Loucy (cell line): ENCODE data around the gene TRMT112.

Experiments
- H2AFZ ChIP-seq: fragments of 200-600 bp; sonication (generic); 2 replicates; pipeline ENCODE4 v1.6.0; 2016; ENCODE audit warnings: antibody characterized with exemption, mild to moderate bottlenecking, low read length, moderate library complexity
- H3F3A ChIP-seq: fragments of 200-600 bp; 2 replicates; pipeline ENCODE4 v1.6.0; 2016; ENCODE audit warnings: antibody characterized with exemption, low read depth, mild to moderate bottlenecking
- H3K27me3 ChIP-seq: fragments of 200-600 bp; sonication (generic); 2 replicates; pipeline ENCODE4 v1.6.1; 2014; ENCODE audit warnings: low read length, mild to moderate bottlenecking; ENCODE audit not compliant: insufficient read depth, poor library complexity, severe bottlenecking
- H3K36me3 ChIP-seq: fragments of 200-600 bp; sonication (generic); 2 replicates; pipeline ENCODE4 v1.6.1; 2016; ENCODE audit warnings: low read length; ENCODE audit not compliant: insufficient read depth
- H3K4me1 ChIP-seq: fragments of 200-600 bp; sonication (generic); 2 replicates; pipeline ENCODE4 v1.5.1; 2014; ENCODE audit warnings: low read length, mild to moderate bottlenecking; ENCODE audit not compliant: insufficient read depth, poor library complexity, severe bottlenecking
- H3K4me2 ChIP-seq: fragments of 200-600 bp; sonication (generic); 2 replicates; pipeline ENCODE4 v1.6.0; 2014; ENCODE audit warnings: antibody characterized with exemption, low read length, low read depth, mild to moderate bottlenecking; ENCODE audit not compliant: poor library complexity, severe bottlenecking
- H3K4me3 ChIP-seq: fragments of 200-600 bp; sonication (generic); 2 replicates; pipeline ENCODE4 v1.5.1; 2014; ENCODE audit warnings: low read length, mild to moderate bottlenecking, mixed read lengths; ENCODE audit not compliant: poor library complexity, severe bottlenecking
- H3K79me2 ChIP-seq: fragments of 200-600 bp; sonication (generic); 2 replicates; pipeline ENCODE4 v1.6.1; 2014; ENCODE audit warnings: low read length; ENCODE audit not compliant: insufficient read depth
- H3K9ac ChIP-seq: fragments of 200-600 bp; sonication (generic); 2 replicates; pipeline ENCODE4 v1.6.0; 2014; ENCODE audit warnings: mild to moderate bottlenecking, low read depth, low read length, moderate library complexity; ENCODE audit not compliant: poor library complexity, severe bottlenecking
- H3K9me2 ChIP-seq: fragments of 200-600 bp; sonication (generic); replicated peaks from 2 replicates; pipeline ENCODE4 v1.6.1; 2016; ENCODE audit warnings: low read depth, low read length, mixed read lengths
- H3K9me3 ChIP-seq: fragments of 200-600 bp; sonication (generic); 2 replicates; pipeline ENCODE4 v1.6.1; 2014; ENCODE audit warnings: mild to moderate bottlenecking, antibody characterized with exemption, low read length, low read depth; ENCODE audit not compliant: insufficient read depth
- H4K20me1 ChIP-seq: fragments of 200-600 bp; sonication (generic); 2 replicates; pipeline ENCODE4 v1.6.0; 2014; ENCODE audit warnings: antibody characterized with exemption, low read length, mild to moderate bottlenecking; ENCODE audit not compliant: insufficient read depth, poor library complexity, severe bottlenecking
- EZH2phosphoT487 ChIP-seq: fragments of 200-600 bp; IDR thresholded peaks from 2 replicates; pipeline ENCODE4 v1.6.1; 2018; ENCODE audit warnings: antibody characterized with exemption, mild to moderate bottlenecking, moderate library complexity, borderline replicate concordance
- TF ChIP-seq, protein P1 (sequence below): fragments of 200-600 bp; sonication (generic); conservative IDR thresholded peaks from 2 replicates; pipeline ENCODE4 v1.5.1; 2014; ENCODE audit warnings: mild to moderate bottlenecking, antibody characterized with exemption, low read length

TRMT112 gene

DNA sequence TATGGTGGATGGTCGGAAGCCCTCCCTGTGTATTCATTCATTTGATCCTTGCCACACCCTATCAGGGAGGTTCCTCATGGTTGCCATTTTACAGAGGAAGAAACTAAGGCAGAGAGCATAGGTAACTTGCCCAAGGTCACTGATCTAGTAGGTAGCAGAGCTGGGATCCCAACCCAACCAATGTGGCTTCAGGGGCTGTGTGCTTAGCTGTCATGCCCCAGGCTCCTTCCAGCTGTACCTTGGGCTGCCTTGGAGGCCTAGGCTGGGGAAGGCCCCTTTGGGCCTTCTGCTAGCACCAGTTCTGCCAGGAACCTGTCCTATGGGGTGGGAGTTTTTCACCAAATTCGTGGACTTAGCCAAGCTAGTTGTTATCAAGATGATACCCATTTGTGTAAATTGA, 41.5 kb downstream of the TRMT112 start:
- no peaks in the 10 kb centered on the region; the same call in 1 of the 2 replicates for H3K79me2 ChIP-seq
- no peaks in the 10 kb centered on the region for H3K9me3 ChIP-seq
- H2AFZ ChIP-seq: no peak overlapping the region
- no peaks in the 10 kb centered on the region for H3K9me2 ChIP-seq
- H3K4me3 ChIP-seq: no peak overlapping the region
- no peaks in the 10 kb centered on the region for H3K36me3 ChIP-seq
- no peaks in the 10 kb centered on the region for H3F3A ChIP-seq
- peaks cover 14% of the 10 kb centered on the region for H3K4me1 ChIP-seq
- TF ChIP-seq EZH2phosphoT487: no peak
- TF ChIP-seq, protein P1, sequence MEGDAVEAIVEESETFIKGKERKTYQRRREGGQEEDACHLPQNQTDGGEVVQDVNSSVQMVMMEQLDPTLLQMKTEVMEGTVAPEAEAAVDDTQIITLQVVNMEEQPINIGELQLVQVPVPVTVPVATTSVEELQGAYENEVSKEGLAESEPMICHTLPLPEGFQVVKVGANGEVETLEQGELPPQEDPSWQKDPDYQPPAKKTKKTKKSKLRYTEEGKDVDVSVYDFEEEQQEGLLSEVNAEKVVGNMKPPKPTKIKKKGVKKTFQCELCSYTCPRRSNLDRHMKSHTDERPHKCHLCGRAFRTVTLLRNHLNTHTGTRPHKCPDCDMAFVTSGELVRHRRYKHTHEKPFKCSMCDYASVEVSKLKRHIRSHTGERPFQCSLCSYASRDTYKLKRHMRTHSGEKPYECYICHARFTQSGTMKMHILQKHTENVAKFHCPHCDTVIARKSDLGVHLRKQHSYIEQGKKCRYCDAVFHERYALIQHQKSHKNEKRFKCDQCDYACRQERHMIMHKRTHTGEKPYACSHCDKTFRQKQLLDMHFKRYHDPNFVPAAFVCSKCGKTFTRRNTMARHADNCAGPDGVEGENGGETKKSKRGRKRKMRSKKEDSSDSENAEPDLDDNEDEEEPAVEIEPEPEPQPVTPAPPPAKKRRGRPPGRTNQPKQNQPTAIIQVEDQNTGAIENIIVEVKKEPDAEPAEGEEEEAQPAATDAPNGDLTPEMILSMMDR: no peak
- no peak overlapping the region for H3K4me2 ChIP-seq
- no peaks in the 10 kb centered on the region for H4K20me1 ChIP-seq
- no peaks in the 10 kb centered on the region for H3K27me3 ChIP-seq
- no peak overlapping the region for H3K9ac ChIP-seq

DNA sequence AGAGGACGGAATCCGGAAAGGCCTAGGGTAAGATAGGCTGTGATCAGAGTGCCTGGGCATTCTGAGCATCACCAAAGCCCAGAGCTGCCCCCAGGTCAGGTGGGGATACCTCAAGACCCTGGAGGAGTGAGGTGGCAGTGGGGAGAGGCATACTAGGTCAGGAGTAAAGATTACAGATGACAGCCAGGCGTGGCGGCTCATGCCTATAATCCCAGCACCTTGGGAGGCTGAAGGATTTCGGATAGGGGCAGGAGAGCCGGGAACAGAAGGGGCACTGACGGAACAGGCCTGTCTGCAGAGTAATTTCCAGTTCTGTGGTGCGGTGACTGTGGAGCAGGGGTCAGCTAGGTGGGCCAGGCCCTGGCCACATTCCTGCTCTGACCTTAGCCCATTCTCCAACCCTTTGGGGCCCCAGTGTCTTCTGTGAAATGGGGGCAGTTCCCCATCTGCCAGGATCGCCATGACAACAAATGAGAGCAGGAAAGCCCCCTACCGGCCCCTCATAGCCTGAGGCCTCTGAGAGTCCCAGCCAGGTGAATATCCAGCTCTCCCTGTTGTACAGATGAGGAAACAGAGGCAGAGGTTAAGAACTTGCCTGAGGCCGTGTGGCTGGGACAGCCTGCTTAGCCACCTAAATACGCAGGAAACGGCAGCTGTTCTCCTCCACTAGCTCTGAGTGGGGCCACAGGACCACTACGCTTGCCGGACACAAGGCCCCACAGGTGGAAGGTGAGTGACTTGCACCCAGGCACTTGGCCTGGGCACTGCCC, 42.1 kb downstream of the TRMT112 start:
- no peaks in the 10 kb centered on the region for H4K20me1 ChIP-seq
- TF ChIP-seq, protein P1: no peak
- TF ChIP-seq EZH2phosphoT487: no peak
- H3K9me3 ChIP-seq: no peaks in the 10 kb centered on the region
- H3K9ac ChIP-seq: no peak overlapping the region
- no peak overlapping the region for H2AFZ ChIP-seq
- no peaks in the 10 kb centered on the region; the same call in 1 of the 2 replicates for H3K79me2 ChIP-seq
- H3K4me1 ChIP-seq: peaks cover 14% of the 10 kb centered on the region
- no peak overlapping the region for H3K4me3 ChIP-seq
- H3K9me2 ChIP-seq: no peaks in the 10 kb centered on the region
- H3K4me2 ChIP-seq: no peak overlapping the region
- no peaks in the 10 kb centered on the region for H3F3A ChIP-seq
- H3K27me3 ChIP-seq: no peaks in the 10 kb centered on the region
- no peaks in the 10 kb centered on the region for H3K36me3 ChIP-seq

DNA sequence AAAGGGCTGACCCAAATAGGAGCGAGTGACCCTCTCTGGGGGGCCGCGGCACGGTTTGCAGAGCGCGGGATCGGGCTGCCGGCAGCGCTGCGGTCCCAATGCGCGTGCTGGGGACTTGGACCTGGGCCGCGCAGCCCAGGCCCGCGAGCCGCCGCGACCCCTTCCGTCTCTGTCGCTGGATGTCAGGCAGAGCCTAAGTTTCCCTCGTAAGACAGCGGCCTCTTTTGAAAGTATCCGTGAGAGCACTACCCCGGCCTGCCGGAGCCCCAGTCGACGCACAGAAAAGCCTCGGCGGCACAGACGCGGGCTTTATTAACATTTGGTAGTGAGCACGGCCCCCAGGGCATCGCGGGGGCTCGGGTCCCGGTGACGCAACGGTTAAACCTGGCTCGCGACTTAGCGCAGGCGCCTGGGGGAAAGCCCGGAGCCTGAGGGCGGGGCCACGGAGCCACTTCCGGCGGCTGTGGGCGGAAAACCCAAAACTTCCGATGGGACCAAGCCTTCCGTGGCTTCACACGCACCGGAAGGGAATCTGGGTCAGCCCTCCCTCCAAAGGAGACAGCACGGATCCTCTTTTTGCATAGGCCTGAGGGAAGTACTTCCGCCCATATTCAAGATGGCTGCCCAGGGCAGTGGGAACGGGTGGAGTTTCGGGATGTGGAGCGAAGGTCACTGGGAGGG, 47.7 kb downstream of the TRMT112 start:
- Histone ChIP-seq H3K9me3 (no peaks in the 10 kb centered on the region), H3K27me3 (no peaks in the 10 kb centered on the region), H3K4me1 (peaks cover 27% of the 10 kb centered on the region), H3K79me2 (no peaks in the 10 kb centered on the region; the same call in 1 of the 2 replicates), H3K9ac (peak overlapping the region; percentile 87), H3K36me3 (no peaks in the 10 kb centered on the region), H2AFZ (peak overlapping the region; percentile 77), H4K20me1 (no peaks in the 10 kb centered on the region), H3K4me3 (peak overlapping the region; percentile 74), H3K4me2 (peak overlapping the region; percentile 99), H3K9me2 (no peaks in the 10 kb centered on the region), H3F3A (peaks cover 6% of the 10 kb centered on the region; the same call in 1 of the 2 replicates)
- TF ChIP-seq EZH2phosphoT487: no peak
- TF ChIP-seq, protein P1: peak; percentile 31
